Activated CD4-positive, alpha-beta T cell treated with anti-CD3 and anti-CD28 coated beads for 36 hours (primary cell): Measurements from ENCODE around the gene DTNB. TPM values are rescaled to one million over a fixed set of nuclear protein-coding genes. Genes with fewer than 3 reads are reported as not detected.

Experiments used
- ATAC-seq: fragments of 200-7000 bp; cut with Tn5 transposase; one replicate; pipeline ENCODE4 v1.10.0; 2021; ENCODE audit warnings: mild to moderate bottlenecking, moderate library complexity
- CTCF ChIA-PET: fragments of 350-600 bp; sonication (Branson Sonifier 250); formaldehyde crosslinking; loops from one replicate; lab custom pipeline; 2021; ENCODE audit warnings: antibody characterized with exemption; lab: Charles Lee
- POLR2A ChIA-PET: fragments of 350-600 bp; sonication (Branson Sonifier 250); formaldehyde crosslinking; loops from one replicate; lab custom pipeline; 2021; ENCODE audit warnings: antibody characterized with exemption, inconsistent platforms; lab: Charles Lee
- DNase-seq: peaks from one replicate; pipeline ENCODE4 v3.0.0-alpha.2; 2020
- H3K27ac Mint-ChIP-seq: one replicate; pipeline ENCODE4 v1.8.0; 2021; ENCODE audit warnings: mixed read lengths
- H3K27me3 Mint-ChIP-seq: one replicate; pipeline ENCODE4 v1.8.0; 2021; ENCODE audit warnings: mixed read lengths
- H3K36me3 Mint-ChIP-seq: one replicate; pipeline ENCODE4 v1.8.0; 2021; ENCODE audit warnings: low read depth, mixed read lengths
- H3K4me1 Mint-ChIP-seq: one replicate; pipeline ENCODE4 v1.8.0; 2021; ENCODE audit warnings: mixed read lengths
- H3K4me3 Mint-ChIP-seq: one replicate; pipeline ENCODE4 v1.8.0; 2021; ENCODE audit warnings: mild to moderate bottlenecking, moderate library complexity, mixed read lengths
- H3K9me3 Mint-ChIP-seq: one replicate; pipeline ENCODE4 v1.8.0; 2021; ENCODE audit warnings: low read depth, mixed read lengths
- intact Hi-C, 2 experiments: fragments of 100-400 bp; cut with DNase I in 1 of 2; cut with micrococcal nuclease in 1 of 2; formaldehyde crosslinking; loops; one replicate each; pipeline versions ENCODE4 v1.14.2 to v1.15.1; 2022 to 2024; cut with DNase I, micrococcal nuclease
- total RNA-seq, 2 experiments: library from RNA; stranded (reverse); gene quantifications; one replicate each; pipeline ENCODE4 v1.2.3, GENCODE V29; 2021

DTNB gene
- total RNA-seq, 2 experiments from 2014 or later = 17.1 to 33.5 TPM

- Mint-ChIP-seq H3K4me3 (no peak overlapping the region), H3K27ac (no peak overlapping the region), H3K27me3 (no peaks in the 10 kb centered on the region), H3K9me3 (no peaks in the 10 kb centered on the region), H3K4me1 (no peaks in the 10 kb centered on the region), H3K36me3 (peaks cover 2% of the 10 kb centered on the region)
- intact Hi-C loops = no loop called here
- CTCF ChIA-PET = interaction anchor here (1.0 kb wide), 1 partner anchor 14 kb away, joined by 3 read pairs; no protein-coding TSS in a partner anchor
- DNase-seq (no peak), ATAC-seq (no peak)
- POLR2A ChIA-PET = no interaction called here
Observed at GRCh38 chr2:25462021-25462420, 211.4 kb downstream of the DTNB start.

GRCh38 chr2:25460261-25460905, 213.0 kb downstream of the DTNB start:
- Mint-ChIP-seq H3K27ac (no peak overlapping the region), H3K4me3 (no peak overlapping the region), H3K4me1 (no peaks in the 10 kb centered on the region), H3K27me3 (no peaks in the 10 kb centered on the region), H3K9me3 (no peaks in the 10 kb centered on the region), H3K36me3 (peaks cover 2% of the 10 kb centered on the region)
- intact Hi-C loops = no loop called here
- no peak for ATAC-seq
- ChIA-PET CTCF (interaction anchor here (1.1 kb wide), 1 partner anchor 15 kb away, joined by 3 read pairs; no protein-coding TSS in a partner anchor), POLR2A (no interaction called here)
- DNase-seq = no peak

- peaks cover 17% of the 10 kb centered on the region for H3K36me3 Mint-ChIP-seq
- intact Hi-C loops = loop anchor here in 1 of 2 experiments (2.0 to 5.0 kb wide), 2 partner anchors 104 to 143 kb away; no protein-coding TSS in a partner anchor
- peaks cover 30% of the 10 kb centered on the region for H3K4me1 Mint-ChIP-seq
- no peaks in the 10 kb centered on the region for H3K9me3 Mint-ChIP-seq
- ChIA-PET CTCF (interaction anchor here (2.6 to 3.1 kb wide), 2 partner anchors 79 to 93 kb away, joined by 15 read pairs; no protein-coding TSS in a partner anchor), POLR2A (no interaction called here)
- peak overlapping the region; percentile 78 for H3K27ac Mint-ChIP-seq
- H3K27me3 Mint-ChIP-seq = no peaks in the 10 kb centered on the region
- H3K4me3 Mint-ChIP-seq = no peak overlapping the region
- DNase-seq = no peak
- no peak for ATAC-seq
Observed at GRCh38 chr2:25454824-25455611, 218.4 kb downstream of the DTNB start.

GRCh38 chr2:25453199-25453905, 220.0 kb downstream of the DTNB start:
- Mint-ChIP-seq H3K9me3 (no peaks in the 10 kb centered on the region), H3K27me3 (no peaks in the 10 kb centered on the region), H3K36me3 (peaks cover 19% of the 10 kb centered on the region), H3K4me1 (peaks cover 30% of the 10 kb centered on the region), H3K4me3 (peak overlapping the region; percentile 19), H3K27ac (peak overlapping the region; percentile 91)
- ATAC-seq (peak; percentile 97), DNase-seq (peak; percentile 69)
- ChIA-PET POLR2A (interaction anchor here (0.6 to 1.3 kb wide), 4 partner anchors 76 to 139 kb away, joined by 3 read pairs; no protein-coding TSS in a partner anchor), CTCF (interaction anchor here (0.7 to 3.1 kb wide), 8 partner anchors 13 to 256 kb away, joined by 3 to 15 read pairs (median 3); no protein-coding TSS in a partner anchor)
- intact Hi-C loops = loop anchor here (1.0 to 5.0 kb wide), 8 partner anchors 69 to 152 kb away; no protein-coding TSS in a partner anchor

GRCh38 chr2:25448808-25449207, 224.6 kb downstream of the DTNB start:
- no peak for DNase-seq
- POLR2A ChIA-PET = no interaction called here

GRCh38 chr2:25447018-25447417, 226.4 kb downstream of the DTNB start:
- DNase-seq (no peak), ATAC-seq (no peak)
- Mint-ChIP-seq H3K27me3 (no peaks in the 10 kb centered on the region), H3K4me3 (no peak overlapping the region), H3K36me3 (peaks cover 15% of the 10 kb centered on the region), H3K9me3 (no peaks in the 10 kb centered on the region), H3K27ac (no peak overlapping the region), H3K4me1 (peaks cover under 1% of the 10 kb centered on the region)
- intact Hi-C loops = no loop called here
- ChIA-PET POLR2A (no interaction called here), CTCF (interaction anchor here (1.2 kb wide), 1 partner anchor 15 kb away, joined by 3 read pairs; no protein-coding TSS in a partner anchor)

More at GRCh38 chr2:25448808-25449207, 224.6 kb downstream of the DTNB start:
- peaks cover 22% of the 10 kb centered on the region for H3K36me3 Mint-ChIP-seq
- no peak overlapping the region for H3K27ac Mint-ChIP-seq
- no peak overlapping the region for H3K4me3 Mint-ChIP-seq
- intact Hi-C loops = no loop called here
- H3K9me3 Mint-ChIP-seq = no peaks in the 10 kb centered on the region
- peaks cover 17% of the 10 kb centered on the region for H3K4me1 Mint-ChIP-seq
- H3K27me3 Mint-ChIP-seq = no peaks in the 10 kb centered on the region
- no peak for ATAC-seq
- CTCF ChIA-PET = no interaction called here

GRCh38 chr2:25446122-25446521, 227.3 kb downstream of the DTNB start:
- no peak overlapping the region for H3K27ac Mint-ChIP-seq
- ATAC-seq (no peak), DNase-seq (no peak)
- no peak overlapping the region for H3K4me3 Mint-ChIP-seq
- POLR2A ChIA-PET = interaction anchor here (0.6 kb wide), 1 partner anchor 84 kb away, joined by 3 read pairs; no protein-coding TSS in a partner anchor
- no peaks in the 10 kb centered on the region for H3K27me3 Mint-ChIP-seq
- CTCF ChIA-PET = interaction anchor here (1.1 to 1.3 kb wide), 3 partner anchors 9 to 84 kb away, joined by 3 to 4 read pairs (median 3); no protein-coding TSS in a partner anchor
- intact Hi-C loops = no loop called here
- H3K36me3 Mint-ChIP-seq = peaks cover 8% of the 10 kb centered on the region
- H3K4me1 Mint-ChIP-seq = no peaks in the 10 kb centered on the region
- H3K9me3 Mint-ChIP-seq = no peaks in the 10 kb centered on the region

- DNase-seq (no peak), ATAC-seq (no peak)
- Mint-ChIP-seq H3K36me3 (peaks cover 6% of the 10 kb centered on the region), H3K9me3 (no peaks in the 10 kb centered on the region), H3K4me3 (no peak overlapping the region), H3K27me3 (no peaks in the 10 kb centered on the region), H3K27ac (no peak overlapping the region), H3K4me1 (no peaks in the 10 kb centered on the region)
- intact Hi-C loops = no loop called here
- POLR2A ChIA-PET = no interaction called here
- CTCF ChIA-PET = interaction anchor here (0.5 to 1.3 kb wide), 5 partner anchors 9 to 83 kb away, joined by 3 to 4 read pairs (median 3); no protein-coding TSS in a partner anchor
Observed at GRCh38 chr2:25445464-25445863, 227.9 kb downstream of the DTNB start.

- CTCF ChIA-PET = interaction anchor here (1.0 to 1.3 kb wide), 2 partner anchors 15 to 83 kb away, joined by 3 read pairs; no protein-coding TSS in a partner anchor
- Mint-ChIP-seq H3K27me3 (no peaks in the 10 kb centered on the region), H3K4me1 (no peaks in the 10 kb centered on the region), H3K36me3 (peaks cover 6% of the 10 kb centered on the region), H3K9me3 (no peaks in the 10 kb centered on the region), H3K4me3 (no peak overlapping the region), H3K27ac (no peak overlapping the region)
- intact Hi-C loops = no loop called here
- DNase-seq (no peak), ATAC-seq (no peak)
- POLR2A ChIA-PET = no interaction called here
Observed at GRCh38 chr2:25444608-25445270, 228.6 kb downstream of the DTNB start.

GRCh38 chr2:25443766-25444165, 229.6 kb downstream of the DTNB start:
- H3K36me3 Mint-ChIP-seq = peaks cover 3% of the 10 kb centered on the region
- no peak overlapping the region for H3K27ac Mint-ChIP-seq
- no peak overlapping the region for H3K4me3 Mint-ChIP-seq
- DNase-seq = no peak
- ChIA-PET POLR2A (no interaction called here), CTCF (interaction anchor here (0.6 kb wide), 1 partner anchor 127 kb away, joined by 3 read pairs; no protein-coding TSS in a partner anchor)
- ATAC-seq = no peak
- H3K27me3 Mint-ChIP-seq = no peaks in the 10 kb centered on the region
- intact Hi-C loops = no loop called here
- H3K9me3 Mint-ChIP-seq = no peaks in the 10 kb centered on the region
- H3K4me1 Mint-ChIP-seq = no peaks in the 10 kb centered on the region
